Activated CD4-positive, CD25-positive, alpha-beta regulatory T cell treated with anti-CD3 and anti-CD28 coated beads, Interleukin-2, amount 50 U/mL, for 16 hours (primary cell): Measurements from ENCODE around the gene ACY1.
"Not testable (repeated sequence)": the region's sequence is repeated elsewhere in the genome, so short reads cannot be mapped to it uniquely, and the experiment has no call there.

Source experiments
- DNase-seq: peaks from one replicate; pipeline ENCODE4 v3.0.0-alpha.2; 2020; ENCODE audit warnings: low read depth, low spot score

Gene ACY1

DNA sequence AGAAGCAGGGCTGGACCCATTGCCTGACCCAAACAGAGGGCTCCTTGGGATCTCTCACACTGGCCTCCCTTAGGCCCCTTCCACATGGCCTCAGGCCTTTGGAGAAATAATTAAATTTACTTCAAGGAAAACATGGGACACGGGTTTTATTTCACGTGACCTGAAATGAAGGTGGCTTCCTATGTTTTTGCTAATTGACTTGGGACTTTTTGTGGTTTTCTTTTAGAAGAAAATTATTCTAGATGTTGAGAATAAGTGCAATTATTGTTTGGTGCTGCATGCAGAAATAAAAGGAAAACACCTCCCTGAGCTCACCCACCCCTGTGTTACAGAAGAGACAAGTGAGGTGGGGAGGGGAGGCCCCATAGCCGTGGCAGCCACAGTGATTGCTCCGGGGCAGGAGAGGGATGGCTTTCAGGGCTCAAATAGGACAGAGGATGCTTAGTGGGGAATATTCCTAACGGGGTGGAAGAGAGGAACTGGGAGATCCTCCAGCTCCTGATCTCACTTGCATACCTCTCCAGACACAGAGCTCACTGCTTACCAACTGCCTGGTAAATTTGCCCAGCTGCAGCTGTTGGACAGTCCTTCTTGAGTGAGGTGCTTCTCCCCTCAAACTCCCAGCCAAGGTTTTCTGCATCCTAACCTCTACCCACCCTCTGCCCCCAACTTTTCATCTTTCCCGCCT is 41.6 kb downstream of the ACY1 start:
- DNase-seq = no peak

DNA sequence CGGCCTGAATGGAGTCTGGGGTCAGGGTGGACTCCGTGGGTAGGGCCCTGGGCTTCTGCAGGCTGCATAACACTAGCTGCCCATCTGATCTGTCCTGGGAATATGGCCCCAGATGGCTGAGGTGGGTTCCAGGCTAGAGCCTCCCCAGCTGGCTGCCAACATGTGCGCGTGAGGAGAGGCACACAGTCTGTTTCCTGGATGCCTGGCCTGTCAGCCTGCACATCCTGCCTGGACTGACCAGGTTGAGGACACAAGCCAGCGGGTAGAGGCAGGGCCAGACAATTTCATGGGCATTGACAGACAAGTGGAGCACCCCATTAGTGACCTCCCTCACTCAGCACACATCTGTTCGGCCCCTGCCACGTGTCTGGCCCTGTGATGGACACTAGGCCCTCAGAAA is 42.1 kb downstream of the ACY1 start:
- no peak for DNase-seq

DNA sequence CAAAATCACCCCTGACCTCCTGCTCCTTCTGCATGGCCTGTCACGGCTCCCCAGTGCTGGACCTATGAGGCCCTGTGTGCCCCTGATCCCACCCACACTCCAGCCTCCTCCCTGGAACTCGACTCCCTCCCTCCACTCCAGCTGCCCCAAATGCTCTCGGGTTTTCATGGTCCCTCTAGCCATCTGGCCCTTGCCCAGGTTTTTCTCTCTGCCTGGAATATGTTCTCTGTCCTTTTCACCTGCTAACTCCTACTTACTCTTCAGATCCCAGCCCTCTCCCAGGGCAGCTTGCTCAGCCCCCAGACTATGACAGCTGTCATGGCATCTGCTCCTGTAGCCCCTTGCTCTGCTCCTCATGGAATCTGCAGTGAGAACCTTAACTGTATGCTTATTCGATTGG is 42.7 kb downstream of the ACY1 start:
- DNase-seq = no peak

DNA sequence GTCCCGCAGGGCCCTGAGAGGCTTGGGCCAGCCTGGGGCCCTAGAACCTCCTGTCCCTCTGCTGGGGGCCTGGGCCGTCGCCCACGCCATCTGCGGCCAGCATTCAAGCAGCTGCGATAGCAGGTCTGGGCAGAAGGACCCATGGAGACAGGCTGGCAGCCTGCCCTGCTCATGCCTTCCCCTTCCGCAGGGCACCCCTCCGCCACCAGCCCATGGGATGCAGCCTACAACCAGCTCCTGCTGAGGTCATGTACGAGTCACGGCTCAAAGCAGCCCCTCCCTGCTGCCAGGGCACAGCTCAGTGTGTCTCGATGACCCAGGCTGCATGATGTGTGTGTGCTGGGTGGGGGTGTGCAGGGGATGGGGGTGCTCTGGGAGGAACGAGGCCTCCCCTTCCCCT is 45.2 kb downstream of the ACY1 start:
- DNase-seq = no peak

DNA sequence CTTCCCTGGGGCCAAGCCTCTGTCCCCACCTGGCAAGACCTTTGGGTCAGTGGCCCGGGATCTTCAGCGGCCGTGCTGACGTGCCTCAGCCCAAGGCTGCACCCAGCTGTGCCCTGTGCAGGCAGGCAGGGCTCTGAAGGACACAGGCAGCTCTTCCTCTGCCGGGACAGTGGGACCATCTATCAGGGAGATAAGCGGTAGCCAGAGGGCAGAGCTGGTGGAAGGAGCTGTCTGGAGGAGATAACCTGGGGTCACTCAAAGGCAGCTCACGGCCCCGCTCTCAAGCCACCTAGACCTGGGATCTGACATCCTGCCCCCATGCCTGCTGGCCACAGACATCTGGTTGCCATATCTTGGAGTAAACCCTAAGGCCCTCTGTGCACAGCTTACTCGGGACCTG is 45.7 kb downstream of the ACY1 start:
- no peak for DNase-seq

DNA sequence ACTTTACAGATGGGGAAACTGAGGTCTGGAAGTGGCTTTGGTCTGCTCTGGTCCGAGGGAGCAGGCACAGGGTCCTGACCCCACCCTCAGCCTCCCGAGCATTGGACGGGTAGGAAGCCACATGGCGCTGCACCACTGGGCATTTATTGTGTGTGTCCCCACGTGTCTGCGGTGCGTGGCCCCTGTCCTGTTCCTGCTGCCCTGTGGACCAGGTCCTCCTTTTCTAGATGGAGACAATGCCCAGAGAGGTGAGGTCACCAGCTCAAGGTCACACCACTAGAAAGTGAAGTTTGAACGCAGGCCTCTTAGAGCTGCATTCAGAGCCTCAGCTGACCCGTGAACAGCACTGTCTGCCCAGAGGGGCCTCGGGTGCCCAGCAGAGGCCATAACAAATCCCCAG is 46.2 kb downstream of the ACY1 start:
- DNase-seq = no peak

DNA sequence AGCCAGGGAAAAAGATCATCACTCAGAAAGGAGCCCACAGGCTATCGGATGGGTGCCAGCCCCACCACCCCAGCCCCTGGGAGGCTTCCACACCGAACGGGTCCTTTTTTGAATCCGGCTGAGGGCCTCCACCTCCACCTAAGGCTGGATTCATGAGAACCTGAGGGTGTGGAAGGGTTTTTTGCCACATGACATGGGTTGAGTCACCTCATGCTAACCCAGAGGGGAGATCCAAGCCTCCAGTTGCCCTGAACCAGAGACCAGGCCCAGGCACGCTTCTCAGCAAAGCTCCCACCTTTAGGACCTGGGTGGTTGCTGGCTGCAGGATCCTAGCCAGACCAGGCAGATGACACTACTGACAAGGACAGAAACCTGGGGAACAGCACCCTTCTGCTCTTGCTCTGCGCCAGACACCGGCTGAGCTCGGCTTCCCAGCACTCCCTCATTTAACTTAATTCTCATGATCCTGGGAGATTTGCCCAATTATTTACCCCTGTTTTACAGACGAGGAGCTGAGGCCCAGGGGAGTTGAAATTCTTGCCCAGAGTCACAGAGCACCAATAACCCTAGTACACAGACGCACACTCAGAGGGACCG is 47.5 kb downstream of the ACY1 start:
- no peak for DNase-seq

DNA sequence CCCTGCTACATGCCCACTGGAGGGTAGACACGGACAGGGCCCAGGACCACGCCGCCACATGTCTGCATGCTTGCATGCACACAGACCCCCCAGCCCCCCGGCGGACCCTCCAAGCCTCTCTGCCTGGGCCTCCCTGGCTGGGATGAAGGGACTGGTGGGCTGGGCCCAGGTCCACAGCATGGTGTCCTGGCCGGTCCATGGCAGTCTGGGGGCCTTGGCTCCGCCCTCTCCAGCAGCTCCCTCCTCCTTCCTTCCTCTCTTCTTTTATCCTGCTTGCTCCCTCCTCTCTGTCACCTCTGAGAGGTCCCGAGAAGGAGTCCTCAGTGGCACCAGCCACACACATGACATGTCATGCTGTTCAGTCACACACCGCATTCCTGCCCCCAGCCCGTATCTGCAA is 48.6 kb downstream of the ACY1 start:
- no peak for DNase-seq

DNA sequence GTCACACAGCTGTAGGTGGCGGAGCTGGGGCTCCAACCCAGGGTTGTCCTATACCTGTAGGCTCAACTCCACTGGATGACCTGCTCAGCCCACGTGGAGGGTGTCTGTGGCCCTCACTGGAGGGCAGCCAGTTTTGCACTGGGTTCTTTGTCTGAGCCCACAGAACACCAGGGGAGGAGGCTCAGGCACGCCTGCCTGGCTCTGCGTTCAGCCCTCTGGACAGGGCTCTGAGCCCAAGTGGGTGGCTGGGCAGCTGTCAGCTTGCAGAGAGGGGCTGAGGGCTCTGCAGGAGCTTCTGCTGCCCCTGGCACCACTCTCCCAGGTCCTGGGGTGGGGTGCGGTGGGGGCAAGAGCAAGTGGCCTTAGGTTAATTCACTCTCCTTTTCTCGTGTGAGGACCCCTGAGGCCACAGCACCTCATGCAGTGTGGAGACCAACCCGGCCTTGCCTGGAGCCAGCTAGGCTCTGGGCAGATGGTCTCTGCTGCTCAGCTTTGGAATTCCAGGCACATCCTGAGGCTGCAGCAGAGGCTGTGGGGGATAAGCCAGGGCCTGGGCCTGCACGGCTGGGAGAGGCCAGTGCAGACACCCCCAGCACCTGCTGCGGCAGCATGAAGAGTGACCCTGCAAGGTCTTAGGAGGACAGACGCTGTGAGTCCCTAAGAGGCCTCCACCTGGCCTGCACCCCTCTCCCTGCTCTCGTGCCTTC is 49.5 kb downstream of the ACY1 start:
- no peak for DNase-seq

DNA sequence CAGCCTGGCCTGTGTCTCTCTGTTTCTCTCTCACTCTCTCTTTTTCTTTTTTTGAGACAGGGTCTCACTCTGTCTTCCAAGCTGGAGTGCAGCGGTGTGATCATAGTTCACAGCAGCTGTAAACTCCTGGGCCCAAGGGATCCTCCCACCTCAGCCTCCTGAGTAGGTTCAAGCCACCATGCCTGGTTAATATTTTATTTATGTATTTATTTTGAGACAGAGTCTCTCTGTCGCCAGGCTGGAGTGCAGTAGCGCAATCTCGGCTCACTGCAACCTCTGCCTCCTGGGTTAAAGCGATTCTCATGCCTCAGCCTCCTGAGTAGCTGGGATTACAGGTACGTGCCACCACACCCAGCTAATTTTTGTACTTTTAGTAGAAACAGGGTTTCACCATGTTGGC is 50.4 kb downstream of the ACY1 start:
- DNase-seq = not testable (repeated sequence)

DNA sequence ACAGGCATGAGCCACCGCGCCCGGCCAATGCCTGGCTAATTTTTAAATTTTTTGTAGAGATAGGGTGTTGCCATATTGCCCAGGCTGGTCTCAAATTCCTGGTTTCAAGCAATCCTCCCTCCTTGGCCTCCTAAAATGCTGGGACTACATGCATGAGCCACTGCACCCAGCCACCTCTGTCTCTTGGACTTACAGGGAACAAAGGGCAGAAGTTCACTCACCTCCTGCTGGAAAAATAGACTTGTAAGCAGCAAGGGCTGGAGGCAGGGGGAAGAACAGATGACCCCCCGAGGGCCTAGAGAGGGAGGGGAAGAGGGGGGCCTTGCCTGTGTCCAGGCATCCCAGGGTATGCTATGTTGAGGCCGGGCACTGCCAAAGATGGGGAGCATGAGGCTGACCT is 50.9 kb downstream of the ACY1 start:
- DNase-seq = no peak

DNA sequence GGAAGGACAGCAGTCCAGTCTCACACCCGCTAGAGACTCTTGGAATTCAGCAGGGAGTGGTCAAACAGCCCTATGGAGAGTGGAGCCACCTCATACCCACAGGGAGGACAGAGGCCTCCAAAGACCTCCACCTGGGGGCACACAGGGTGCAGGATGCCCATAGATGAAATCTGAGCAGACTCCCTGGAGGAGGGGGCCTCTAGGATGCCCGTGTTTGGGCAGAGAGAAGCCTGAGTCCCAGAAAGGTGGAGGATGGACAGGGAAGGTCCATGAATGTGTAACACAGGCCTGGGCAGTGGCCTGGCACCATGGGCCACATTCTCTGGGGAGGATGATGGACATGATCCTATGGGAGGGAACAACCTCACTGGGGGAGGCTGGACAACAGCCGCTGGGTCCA is 51.3 kb downstream of the ACY1 start:
- no peak for DNase-seq

DNA sequence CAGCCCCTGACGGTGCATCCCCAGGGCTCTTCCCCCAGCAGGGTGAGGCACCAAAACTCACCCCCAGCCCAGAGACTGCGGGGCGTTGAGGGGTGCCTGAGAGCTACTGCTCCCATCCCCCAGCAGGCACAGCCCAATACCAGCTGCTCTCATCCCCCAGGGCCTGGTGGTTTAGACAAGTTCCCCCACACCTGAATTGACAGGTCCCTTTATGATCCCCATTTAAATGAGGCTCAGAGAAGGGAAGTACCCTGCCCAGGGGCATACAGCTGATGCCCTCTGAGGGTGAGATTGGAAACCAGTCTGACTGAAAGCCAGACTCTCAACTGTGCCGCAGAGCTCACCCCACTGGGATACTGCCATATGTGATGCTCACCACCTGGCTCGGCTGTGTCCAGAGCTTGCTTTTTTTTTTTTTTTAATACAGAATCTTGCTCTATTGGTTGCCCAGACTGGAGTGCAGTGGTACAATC is 52.9 kb downstream of the ACY1 start:
- no peak for DNase-seq

DNA sequence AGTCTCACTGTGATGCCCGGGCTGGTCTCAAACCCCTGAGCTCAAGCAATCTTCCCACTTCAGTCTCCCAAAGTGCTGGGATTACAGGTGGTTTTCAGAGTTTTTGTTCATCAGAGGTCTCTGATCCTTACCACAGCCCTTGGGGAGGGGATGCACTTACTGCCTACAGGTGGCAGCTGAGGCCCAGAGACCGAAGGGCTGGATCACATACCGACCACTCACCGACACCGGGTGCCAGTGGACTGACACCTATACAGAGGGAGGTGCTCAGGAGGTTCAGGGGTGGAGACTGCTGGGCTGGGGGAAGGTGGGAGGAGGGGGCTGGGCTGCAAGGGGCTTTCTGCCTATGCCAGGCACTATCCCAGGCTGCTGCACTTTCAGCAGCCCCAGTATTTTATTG is 53.5 kb downstream of the ACY1 start:
- no peak for DNase-seq

DNA sequence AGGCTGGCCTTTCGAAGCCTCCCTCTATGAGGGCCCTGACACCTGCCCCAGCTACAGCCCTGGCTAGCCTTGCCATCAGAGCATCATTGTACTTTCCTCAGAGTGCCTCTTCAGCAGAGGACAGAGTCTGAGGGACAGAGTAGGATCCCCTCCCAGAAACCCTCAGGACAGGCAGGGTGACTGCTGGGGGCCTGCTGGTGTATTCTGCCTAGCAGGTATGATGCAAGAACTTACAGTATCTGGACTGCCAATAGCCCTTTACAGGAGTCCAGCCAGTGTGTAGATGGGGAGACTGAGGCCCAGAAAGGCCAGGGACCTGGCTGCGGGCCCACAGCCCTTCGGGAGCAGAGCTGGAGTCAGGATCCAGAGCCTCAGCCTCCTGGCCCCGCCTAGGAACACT is 54.0 kb downstream of the ACY1 start:
- no peak for DNase-seq

DNA sequence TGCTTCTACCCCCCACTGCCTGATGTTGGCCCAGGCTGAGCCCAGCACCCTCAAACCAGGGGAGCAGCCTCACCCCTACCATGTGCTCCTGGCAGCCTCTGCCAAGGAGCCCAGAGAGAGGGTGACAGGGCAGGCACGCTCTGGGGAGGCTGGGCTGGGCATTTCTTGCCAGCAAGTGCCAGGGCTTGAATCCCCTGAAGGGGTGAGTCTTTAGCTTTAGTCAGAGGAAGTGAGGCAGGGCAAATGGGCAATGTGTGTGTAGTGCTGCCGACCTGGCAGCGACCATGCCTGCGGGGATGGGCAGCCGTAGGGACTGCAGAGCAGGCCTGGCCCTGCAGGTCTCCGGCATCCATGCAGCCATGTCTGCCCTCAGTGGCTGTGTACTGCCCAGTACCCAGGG is 54.9 kb downstream of the ACY1 start:
- no peak for DNase-seq
